GM18867 (cell line): ENCODE measurements around the gene KRTAP10-6.
"Not testable (repeated sequence)": the region's sequence is repeated elsewhere in the genome, so short reads cannot be mapped to it uniquely, and the experiment has no call there.

Experiments used
- ATAC-seq: cut with Tn5 transposase; IDR thresholded peaks from one replicate; pipeline ENCODE4 v1.9.1; 2021; ENCODE audit warnings: mild to moderate bottlenecking, moderate library complexity; ENCODE audit not compliant: unreplicated experiment

KRTAP10-6 gene

DNA sequence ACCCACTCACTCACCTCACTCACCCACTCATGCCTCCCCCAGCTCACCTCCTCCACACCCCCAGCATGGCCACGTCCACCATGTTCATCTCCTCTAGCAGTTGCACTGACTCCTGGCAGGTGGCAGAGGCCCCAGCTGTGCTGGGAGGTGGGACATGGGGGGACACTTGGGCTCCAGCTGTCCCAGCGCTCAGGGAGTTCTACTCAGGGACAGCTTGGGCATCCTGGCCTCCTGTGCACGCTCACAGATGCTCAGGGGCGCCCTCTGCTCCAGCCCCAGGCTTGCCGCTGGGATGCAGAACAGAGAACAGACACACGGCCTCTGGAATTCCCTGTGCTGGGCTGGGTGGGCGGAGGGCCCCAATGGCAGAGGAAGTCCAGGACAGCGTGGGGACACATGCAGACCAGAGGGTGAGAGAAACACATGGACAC lies 24.8 kb upstream of the KRTAP10-6 start:
- no peak for ATAC-seq

DNA sequence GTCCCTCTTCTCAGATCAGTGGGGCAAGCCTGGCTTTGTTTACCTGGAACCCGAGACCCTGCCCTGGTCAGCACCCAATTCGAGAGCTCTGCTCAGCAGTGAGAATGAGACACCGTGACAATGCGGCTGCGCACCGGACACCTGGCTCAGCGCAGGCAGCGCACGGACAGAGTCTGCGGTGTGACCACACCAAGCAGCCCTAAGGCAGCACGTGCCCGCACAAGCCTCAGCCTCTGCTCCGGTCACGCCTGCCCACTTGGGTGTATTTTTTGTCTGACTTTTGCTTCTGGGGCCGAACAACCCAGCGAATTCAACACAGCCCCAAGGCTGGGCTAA lies 24.3 kb upstream of the KRTAP10-6 start:
- no peak for ATAC-seq

DNA sequence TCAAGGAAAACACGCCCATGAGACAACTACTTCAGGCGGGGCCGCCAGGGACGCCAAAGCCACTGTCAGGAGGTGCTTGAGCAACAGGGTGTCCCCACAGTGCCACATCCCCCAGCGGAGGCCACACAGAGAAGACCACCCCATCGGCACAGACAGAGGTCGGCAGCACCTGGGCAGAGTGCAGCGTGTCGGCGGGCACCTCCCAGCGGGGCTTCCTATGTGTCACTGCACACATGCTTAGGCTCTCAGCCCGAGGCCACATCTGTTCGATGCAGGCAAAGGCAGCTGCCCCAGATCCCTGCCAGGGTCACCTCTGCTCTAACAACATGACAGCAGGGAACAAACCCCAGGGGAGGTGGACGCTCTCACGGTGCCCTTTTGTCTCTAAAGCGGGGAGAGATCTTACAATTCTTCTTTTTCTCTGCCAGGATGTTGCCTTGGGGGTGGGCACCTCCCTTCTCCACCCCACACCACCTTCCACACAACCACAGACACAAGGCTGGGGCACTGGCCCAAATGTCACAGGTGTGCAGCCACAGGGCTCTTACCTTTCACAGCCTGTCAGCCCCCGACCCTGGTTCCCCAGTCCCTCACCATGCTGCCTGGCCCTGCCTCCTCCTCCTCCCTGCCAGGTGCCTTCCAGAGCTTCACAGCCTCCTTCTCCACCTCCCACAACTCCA lies 23.7 kb upstream of the KRTAP10-6 start:
- no peak for ATAC-seq

DNA sequence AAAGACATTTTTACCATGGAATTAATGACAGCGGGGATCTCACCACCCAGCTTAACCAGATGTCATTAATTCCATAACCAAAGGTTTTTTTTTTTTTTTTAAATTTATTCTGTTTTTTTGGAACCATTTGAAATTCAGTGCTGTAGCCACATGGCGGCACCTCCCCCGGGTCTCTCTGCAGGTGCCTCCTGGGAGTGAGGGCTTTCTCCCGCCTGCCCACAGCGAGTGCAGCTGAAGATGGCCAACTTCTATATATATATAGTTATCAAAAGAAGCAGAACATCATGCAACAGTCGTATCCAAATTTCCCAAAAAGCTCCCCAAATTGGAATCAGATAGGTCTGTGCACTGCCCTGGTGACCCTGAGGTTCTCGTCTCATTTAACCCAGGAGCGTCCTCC lies 23.2 kb upstream of the KRTAP10-6 start:
- ATAC-seq = no peak

DNA sequence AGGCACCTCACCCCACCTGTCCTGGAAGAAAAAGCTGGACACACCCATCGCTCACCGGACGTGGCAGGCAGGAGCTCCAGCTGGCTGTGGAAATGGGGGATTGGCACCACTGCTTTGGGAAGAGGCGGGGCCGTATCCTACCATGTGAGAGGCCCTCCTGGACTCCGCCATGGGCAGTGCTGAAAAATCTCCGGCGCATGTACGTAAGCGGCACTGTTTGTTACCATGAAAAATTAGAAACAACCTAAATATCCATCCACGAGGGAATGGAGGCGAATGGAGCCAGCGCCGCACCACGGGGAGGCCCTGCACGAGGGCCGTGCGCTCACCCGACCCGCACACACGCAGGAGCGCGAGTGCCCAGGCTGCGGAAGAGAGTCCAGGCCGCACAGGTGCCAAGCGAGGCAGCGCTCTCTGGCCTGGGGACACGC lies 22.7 kb upstream of the KRTAP10-6 start:
- ATAC-seq = no peak

DNA sequence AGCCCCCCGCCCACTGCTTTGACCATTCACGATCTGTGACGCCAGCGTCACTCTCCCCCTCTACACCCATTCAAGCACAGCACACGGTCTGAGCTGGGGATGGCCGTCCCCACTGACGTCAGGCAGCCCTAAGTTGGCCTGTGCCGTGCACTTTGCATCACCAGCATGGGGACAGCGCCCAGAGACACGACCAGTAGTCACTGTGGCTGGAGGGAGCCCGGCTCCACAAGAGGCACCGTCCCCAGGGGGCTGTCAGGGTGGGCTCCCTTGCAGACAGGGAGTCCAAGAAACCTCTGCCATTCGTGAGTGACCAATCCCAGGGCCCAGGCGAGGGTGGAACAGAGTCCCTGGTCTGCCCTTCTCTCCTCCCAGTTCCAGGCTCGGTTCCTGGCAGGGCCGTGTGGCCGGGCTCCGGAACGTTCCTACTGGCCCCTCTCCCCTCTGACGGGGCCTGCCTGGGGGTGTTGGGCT lies 21.9 kb upstream of the KRTAP10-6 start:
- ATAC-seq = no peak

DNA sequence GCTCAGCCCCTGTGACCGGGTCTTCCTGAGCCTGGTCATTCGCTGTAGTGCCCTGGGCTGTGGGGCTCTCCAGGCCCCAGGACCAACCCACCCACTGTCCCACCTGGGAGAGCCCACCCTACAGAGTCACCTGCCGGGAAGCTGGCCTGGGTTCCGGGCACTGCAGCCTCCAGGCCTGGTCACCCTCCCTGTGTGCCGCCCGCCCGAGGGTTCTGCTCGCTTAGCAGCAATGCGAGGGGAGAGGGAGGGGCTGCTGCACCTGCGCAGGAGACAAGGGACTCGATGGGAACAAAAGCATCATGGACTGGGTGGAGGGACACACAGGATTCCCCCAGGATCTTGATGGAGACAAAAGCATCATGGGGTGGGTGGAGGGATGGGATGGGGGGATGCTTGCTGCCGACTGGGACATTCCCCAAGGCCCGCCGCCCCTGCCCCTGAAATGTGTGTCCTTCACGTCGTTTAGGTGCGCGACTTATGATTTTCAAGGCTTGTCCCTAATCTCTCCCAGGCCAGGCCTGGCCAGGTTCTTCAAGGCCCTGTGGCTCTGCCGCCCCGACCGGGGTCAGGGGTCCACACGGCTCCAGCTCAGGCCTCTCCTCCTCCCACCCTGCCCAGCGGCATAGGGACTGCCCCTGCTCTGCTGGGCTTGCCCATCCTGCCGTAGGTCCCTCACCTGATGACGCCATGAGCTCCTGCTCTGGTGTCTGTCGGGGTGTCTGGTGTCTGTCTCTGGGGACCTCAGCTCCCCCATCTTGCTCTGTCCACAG lies 21.3 kb upstream of the KRTAP10-6 start:
- no peak for ATAC-seq

DNA sequence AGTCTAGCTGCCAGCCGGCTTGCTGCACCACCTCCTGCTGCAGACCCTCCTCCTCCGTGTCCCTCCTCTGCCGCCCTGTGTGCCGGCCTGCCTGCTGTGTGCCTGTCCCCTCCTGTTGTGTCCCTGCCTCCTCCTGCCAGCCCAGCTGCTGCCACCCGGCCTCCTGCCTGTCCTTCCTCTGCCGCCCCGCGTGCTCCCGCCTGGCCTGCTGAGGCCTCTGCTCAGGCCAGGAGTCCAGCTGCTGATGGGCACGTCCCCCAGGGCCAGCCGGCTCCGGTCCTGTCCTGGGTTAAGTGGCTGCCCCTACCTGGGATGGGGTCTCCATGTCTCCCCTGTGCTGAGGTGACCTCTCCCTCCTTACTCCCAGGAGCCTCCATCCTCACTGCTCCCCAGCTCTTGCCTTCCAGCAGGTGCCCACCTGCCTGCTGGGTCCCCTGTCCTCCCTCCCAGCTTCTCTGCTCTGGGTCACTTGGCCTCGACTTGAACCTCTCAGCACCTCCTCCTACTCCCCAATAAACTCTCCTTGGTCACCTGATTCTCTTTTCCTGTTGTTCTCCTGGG lies 20.4 kb upstream of the KRTAP10-6 start:
- no peak for ATAC-seq

DNA sequence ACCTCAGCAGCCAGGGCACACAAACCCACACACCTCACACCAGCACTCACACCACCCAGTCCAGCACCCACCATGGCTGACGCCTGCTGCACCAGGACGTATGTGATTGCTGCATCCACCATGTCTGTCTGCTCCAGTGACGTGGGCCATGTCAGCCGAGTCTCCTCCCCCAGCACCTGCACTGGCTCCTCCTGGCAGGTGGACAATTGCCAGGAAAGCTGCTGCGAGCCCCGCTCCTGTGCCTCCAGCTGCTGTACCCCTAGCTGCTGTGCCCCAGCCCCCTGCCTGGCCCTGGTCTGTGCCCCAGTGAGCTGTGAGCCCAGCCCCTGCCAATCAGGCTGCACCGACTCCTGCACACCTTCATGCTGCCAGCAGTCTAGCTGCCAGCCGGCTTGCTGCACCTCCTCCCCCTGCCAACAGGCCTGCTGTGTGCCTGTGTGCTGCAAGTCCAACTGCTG lies 19.8 kb upstream of the KRTAP10-6 start, which contains the start of gene KRTAP10-8:
KRTAP10-8 (plus strand) TSS at position 51 of the 458 bp plus-strand sequence; CDS start at position 73, 22 bp downstream.
- no peak for ATAC-seq

DNA sequence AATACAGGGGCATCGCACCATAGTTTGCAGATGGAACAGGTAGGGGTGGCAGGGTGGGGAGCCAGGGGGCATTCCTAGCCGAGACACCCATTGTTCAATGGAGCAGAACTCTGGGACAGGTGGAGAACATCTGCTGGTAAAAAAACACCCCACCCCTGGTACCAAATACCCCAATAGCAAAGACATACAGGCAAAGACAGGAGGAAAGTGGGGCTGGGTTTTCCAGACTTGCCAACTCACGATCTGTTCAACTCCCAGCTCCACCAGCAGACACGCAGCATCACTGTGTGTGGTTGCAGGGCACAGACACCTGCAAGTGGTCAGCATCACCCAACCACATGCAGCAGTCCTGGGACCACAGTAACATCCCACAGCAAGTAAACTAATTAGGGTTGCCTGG lies 19.2 kb upstream of the KRTAP10-6 start:
- ATAC-seq = no peak

DNA sequence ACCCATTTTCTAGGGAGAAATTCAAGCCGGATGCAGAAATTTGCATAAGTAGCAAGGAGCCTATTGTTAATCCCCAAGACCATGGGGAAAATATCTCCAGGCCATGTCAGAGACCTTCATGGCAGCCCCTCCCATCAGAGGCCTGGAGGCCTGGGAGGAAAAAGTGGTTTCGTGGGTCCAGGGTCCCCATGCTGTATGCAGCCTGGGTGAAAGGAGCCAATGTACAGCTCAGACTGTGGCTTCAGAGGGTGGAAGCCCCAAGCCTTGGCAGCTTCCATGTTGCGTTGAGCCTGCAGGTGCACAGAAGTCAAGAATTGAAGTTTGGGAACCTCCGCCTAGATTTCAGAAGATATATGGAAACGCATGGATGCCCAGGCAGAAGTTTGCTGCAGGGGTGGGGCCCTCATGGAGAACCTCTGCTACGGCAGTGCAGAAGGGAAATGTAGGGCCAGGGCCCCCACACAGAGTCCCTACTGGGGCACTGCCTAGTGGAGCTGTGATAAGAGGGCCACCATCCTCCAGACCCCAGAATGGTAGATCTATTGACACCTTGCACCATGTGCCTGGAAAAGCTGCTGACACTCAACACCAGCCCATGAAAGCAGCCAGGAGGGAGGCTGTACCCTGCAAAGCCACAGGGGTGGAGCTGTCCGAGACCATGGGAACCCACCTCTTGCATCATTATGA lies 18.0 kb upstream of the KRTAP10-6 start:
- ATAC-seq = not testable (repeated sequence)

DNA sequence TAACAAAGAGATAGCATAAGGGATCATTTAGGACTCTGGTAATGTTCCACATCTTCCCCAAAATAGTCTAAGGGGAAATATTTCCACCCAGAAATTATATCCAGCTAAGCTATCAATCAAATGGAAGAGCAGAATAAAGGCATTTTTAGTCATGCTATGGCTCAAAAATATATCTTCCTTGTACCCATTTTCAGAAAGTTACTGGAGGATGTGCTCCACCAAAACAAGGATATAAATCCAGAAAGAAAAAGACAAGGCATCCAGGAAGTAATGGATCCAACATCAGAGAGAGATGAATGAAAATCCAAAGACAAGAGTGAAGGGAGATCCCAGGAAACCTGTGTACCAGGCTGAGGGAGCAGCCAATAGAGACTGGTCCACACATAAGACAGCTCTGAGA lies 16.9 kb upstream of the KRTAP10-6 start:
- no peak for ATAC-seq

DNA sequence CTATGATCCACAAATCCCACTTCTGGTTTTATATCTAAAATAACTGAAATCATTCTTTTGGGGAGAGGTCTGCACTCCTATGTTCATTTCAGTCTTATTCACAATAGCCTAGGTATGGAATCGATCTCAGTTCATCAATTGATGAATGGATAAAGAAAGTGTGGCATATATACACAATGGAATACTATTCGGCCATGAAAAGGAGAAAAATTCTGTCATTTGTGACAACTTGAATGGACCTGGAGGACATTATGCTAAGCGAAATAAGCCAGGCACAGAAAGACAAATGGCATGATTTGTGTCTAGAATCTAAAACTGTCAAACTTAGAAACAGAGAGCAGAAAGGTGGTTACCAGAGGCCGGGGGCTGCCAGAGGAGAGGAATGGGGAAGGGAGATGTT lies 14.2 kb upstream of the KRTAP10-6 start:
- no peak for ATAC-seq

DNA sequence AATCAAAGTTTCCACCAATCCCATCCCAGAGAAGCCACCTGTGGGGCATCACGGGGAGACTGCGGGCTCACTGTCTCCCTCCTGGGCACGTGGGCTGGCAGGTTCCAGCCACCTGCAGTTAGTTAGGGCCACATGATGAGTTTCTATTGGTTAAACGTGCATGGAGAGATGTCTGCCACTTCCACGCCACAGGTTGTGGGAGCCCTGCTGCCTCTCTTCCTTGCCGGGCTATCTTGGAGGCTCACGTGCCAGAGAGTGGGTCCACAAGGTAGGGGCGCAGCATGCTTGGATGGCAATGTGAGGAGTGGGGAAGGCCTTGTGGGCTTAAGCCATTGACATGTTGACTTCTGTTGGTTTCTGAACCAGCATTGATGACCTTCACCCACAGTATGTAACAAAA lies 11.6 kb upstream of the KRTAP10-6 start:
- no peak for ATAC-seq

DNA sequence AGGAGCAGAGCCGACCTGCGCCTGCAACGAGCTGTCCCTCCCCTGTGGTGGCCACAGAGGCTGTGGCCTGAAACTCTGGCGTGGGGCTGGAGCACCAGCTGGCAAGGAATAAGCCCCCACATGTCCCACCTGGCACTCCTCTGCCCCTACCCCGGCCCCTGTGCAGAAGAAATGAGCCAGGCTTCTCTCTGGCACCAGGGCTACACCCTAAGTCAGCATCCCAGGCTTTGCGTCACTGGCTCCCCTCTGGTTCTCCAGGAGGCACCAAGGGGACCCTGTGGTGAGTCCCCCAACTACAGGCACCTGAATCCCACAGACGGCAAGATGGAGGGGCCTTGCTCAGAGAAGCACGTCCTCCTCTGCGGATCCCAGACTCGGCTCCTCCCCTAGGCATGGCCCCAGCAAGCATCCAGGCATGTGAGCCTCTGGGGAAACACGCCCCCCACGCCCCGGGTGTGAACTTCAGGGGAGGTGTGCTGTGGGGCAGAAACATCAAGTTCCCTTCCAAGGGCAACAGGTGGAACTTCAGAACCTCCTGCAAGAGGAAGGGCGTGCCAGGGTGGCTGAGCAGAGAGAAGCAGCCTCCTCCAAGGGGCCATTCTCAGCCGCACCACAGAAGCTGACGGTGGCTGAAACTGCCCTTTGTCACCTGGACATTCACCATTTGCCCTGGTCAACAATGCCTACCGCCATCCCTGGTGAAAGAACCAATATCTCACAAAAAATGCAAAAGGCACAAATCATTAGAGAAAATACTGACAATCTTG lies 11.0 kb upstream of the KRTAP10-6 start:
- no peak for ATAC-seq

DNA sequence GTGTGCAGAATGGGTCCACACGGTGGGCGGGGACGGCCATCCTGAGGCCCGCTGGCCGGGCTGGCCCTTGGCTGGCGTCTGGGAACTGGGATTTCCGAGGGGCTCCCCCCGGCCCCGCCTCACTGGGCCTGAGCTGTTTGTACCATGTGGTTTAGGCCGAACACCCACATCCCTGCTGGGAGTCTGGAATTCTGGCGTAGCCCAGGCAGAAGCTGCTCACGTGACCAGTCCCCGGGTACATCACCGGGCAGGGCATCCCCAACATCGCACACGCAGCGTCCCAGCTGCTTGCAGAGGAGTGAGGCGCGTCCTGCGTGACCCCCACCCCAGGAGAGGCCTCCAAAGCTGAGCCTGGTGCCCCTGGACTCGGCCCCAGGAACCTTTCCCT lies 10.2 kb upstream of the KRTAP10-6 start:
- no peak for ATAC-seq

DNA sequence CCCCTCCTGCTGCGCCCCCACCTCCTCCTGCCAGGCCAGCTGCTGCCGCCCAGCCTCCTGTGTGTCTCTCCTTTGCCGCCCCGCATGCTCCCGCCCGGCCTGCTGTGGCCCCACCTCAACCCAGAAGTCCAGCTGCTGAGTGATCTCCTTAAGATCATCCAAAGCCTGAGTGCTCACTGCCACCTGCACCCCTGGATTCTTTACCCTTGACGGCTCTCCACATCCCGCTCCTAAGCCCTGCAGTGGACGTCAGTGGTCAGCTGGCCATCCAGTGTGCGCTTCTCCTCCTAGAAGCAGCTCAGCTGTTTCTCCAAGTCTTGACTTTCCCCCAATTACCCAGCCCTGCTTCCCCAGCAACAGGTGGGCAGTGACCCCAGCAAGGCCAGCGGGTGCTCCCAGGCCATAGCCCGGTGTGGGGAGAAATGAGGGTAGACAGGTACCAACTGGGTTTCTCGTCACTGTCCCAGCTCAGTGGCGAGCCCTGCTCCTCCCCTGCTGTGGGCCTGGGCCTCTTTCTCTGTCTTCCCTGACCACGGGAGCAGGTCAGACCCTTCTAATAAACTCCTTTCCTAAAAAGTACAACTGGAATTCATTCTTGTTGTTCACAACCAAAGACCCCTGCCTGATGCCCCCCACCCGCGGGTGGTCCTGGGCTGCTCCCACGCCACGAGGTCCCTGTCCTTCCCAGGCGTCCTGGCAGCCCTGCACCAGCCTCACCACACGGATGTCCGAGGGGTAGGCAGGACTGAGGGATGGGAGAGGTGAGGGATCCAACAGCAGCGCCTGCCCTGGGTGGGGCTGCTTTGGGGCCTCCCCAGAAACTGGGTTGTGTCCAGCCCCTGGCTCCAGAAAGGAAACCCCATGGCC lies 9.5 kb upstream of the KRTAP10-6 start:
- ATAC-seq = no peak

DNA sequence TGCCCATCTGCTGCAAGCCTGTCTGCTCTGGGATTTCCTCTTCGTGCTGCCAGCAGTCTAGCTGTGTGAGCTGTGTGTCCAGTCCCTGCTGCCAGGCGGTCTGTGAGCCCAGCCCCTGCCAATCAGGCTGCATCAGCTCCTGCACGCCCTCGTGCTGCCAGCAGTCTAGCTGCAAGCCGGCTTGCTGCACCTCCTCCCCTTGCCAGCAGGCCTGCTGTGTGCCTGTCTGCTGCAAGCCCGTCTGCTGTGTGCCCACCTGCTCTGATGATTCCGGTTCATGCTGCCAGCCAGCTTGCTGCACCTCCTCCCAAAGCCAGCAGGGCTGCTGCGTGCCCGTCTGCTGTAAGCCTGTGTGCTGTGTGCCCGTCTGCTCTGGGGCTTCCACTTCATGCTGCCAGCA lies 8.8 kb upstream of the KRTAP10-6 start:
- ATAC-seq = not testable (repeated sequence)

DNA sequence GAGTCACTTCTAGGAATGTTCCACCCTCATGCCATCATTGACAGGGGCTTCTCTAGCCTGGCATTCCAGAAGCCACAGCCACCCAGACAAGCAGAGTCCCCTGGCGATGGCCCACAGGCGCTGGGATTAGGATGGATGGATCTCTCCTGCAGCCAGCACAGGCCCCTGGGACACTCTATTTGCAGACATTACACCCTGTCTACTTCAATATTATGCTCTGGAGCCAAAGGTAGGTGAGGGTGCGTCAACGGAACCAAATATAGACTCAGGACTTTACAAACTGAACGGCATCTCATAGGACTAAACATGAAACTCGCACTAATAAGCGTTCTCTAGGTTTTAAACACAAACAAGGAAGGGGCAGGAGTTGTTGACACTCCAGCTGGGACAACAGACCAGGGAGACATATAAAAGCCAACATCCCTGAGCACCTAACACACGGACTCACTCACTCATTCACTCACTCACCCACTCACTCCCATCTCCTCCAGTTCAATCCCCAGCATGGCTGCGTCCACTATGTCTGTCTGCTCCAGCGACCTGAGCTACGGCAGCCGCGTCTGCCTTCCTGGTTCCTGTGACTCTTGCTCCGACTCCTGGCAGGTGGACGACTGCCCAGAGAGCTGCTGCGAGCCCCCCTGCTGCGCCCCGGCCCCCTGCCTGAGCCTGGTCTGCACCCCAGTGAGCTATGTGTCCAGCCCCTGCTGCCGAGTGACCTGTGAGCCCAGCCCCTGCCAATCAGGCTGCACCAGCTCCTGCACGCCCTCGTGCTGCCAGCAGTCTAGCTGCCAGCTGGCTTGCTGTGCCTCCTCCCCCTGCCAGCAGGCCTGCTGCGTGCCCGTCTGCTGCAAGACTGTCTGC lies 8.0 kb upstream of the KRTAP10-6 start, which contains the start of gene KRTAP10-7:
KRTAP10-7 (plus strand) TSS at position 480 of the 861 bp plus-strand sequence; CDS start at position 505, 25 bp downstream.
- not testable (repeated sequence) for ATAC-seq
